GM23248 (cell line): ENCODE results near the gene MLYCD. TPM values are rescaled to one million over a fixed set of nuclear protein-coding genes. Genes with fewer than 3 reads are reported as not detected.

Experiments used
- DNase-seq: peaks from one replicate; pipeline ENCODE4 v3.0.0-alpha.2; 2015
- H2AFZ ChIP-seq: fragments of 200-600 bp; sonication (generic); 2 replicates; pipeline ENCODE4 v1.6.1; 2016; ENCODE audit warnings: antibody characterized with exemption
- H3F3A ChIP-seq: fragments of 200-600 bp; sonication (generic); 2 replicates; pipeline ENCODE4 v1.6.1; 2016; ENCODE audit warnings: mild to moderate bottlenecking, antibody characterized with exemption, mixed run types; ENCODE audit not compliant: insufficient read depth
- H3K27ac ChIP-seq: fragments of 200-600 bp; sonication (generic); 2 replicates; pipeline ENCODE4 v1.5.1; 2016; ENCODE audit warnings: mild to moderate bottlenecking
- H3K27me3 ChIP-seq: fragments of 200-600 bp; sonication (generic); replicated peaks from 2 replicates; pipeline ENCODE4 v1.6.1; 2016; ENCODE audit warnings: mild to moderate bottlenecking; ENCODE audit not compliant: insufficient read depth
- H3K36me3 ChIP-seq: fragments of 200-600 bp; sonication (generic); 2 replicates; pipeline ENCODE4 v1.6.1; 2016; ENCODE audit warnings: low read depth, mild to moderate bottlenecking
- H3K4me1 ChIP-seq: fragments of 200-600 bp; sonication (generic); 2 replicates; pipeline ENCODE4 v1.6.1; 2016; ENCODE audit warnings: mild to moderate bottlenecking; ENCODE audit not compliant: insufficient read depth
- H3K4me2 ChIP-seq: fragments of 200-600 bp; sonication (generic); one replicate; pipeline ENCODE4 v1.6.1; 2016; ENCODE audit warnings: mild to moderate bottlenecking; ENCODE audit not compliant: unreplicated experiment
- H3K4me3 ChIP-seq: fragments of 200-600 bp; sonication (generic); 2 replicates; pipeline ENCODE4 v1.5.1; 2016; ENCODE audit warnings: mild to moderate bottlenecking
- H3K79me2 ChIP-seq: fragments of 200-600 bp; sonication (generic); 2 replicates; pipeline ENCODE4 v1.6.1; 2016; ENCODE audit warnings: mild to moderate bottlenecking; ENCODE audit not compliant: insufficient read depth
- H3K9ac ChIP-seq: fragments of 200-600 bp; sonication (generic); 2 replicates; pipeline ENCODE4 v1.6.1; 2016; ENCODE audit warnings: mild to moderate bottlenecking
- H3K9me2 ChIP-seq: fragments of 200-600 bp; sonication (generic); 2 replicates; pipeline ENCODE4 v1.6.1; 2016; ENCODE audit warnings: mixed run types, mild to moderate bottlenecking, moderate library complexity; ENCODE audit not compliant: insufficient read depth
- H3K9me3 ChIP-seq: fragments of 200-600 bp; sonication (generic); one replicate; pipeline ENCODE4 v1.6.1; 2017; ENCODE audit warnings: low read depth
- H4K20me1 ChIP-seq: fragments of 200-600 bp; sonication (generic); 2 replicates; pipeline ENCODE4 v1.6.0; 2016; ENCODE audit not compliant: insufficient read depth
- EZH2 ChIP-seq: fragments of 200-600 bp; sonication (generic); IDR thresholded peaks from 2 replicates; pipeline ENCODE4 v1.6.1; 2018; ENCODE audit warnings: antibody characterized with exemption, mild to moderate bottlenecking; ENCODE audit not compliant: insufficient read depth, poor library complexity, severe bottlenecking
- EZH2phosphoT487 ChIP-seq: fragments of 200-600 bp; sonication (generic); IDR thresholded peaks from 2 replicates; pipeline ENCODE4 v1.6.1; 2018; ENCODE audit warnings: antibody characterized with exemption, moderate library complexity, mild to moderate bottlenecking, low read depth; ENCODE audit not compliant: insufficient read depth
- WGBS, 2 experiments: methylation state at CpG; one replicate each; pipeline ENCODE4 v1.1.6; 2015 to 2017; ENCODE audit warnings: low lambda C conversion rate in 2 of 2, low coverage in 1 of 2; ENCODE audit errors: missing lambda C conversion rate in 2 of 2; 5-methylcytosine and 5-hydroxymethylcytosine counted together
- in situ Hi-C: fragments of 300-500 bp; cut with MboI; formaldehyde crosslinking; loops from 2 replicates; pipeline ENCODE4 v1.15.0; 2020
- polyA plus RNA-seq: library from polyadenylated mRNA; unstranded; fragments of >200 nt; fragmentation: Nextera tagmentation; extraction: Ambion mirVana; gene quantifications from 2 replicates; pipeline ENCODE4 v1.2.1, GENCODE V29; 2016
- total RNA-seq: library from RNA; depleted of rRNA; stranded (reverse); fragments of >200 nt; shearing (Covaris generic); gene quantifications from 2 replicates; pipeline ENCODE4 v1.2.3, GENCODE V29; 2014

The MLYCD gene
- total and polyA plus RNA-seq, 2 experiments from 2014 or later, result 1.4 to 2.2 TPM

- Histone ChIP-seq H3K27ac (no peak overlapping the region), H3K4me2 (no peak overlapping the region), H3K9ac (no peak overlapping the region), H3K79me2 (no peaks in the 10 kb centered on the region), H4K20me1 (no peaks in the 10 kb centered on the region), H3K9me3 (no peaks in the 10 kb centered on the region), H2AFZ (no peak overlapping the region), H3K9me2 (no peaks in the 10 kb centered on the region), H3K27me3 (peaks cover 17% of the 10 kb centered on the region), H3K4me1 (no peaks in the 10 kb centered on the region), H3K4me3 (no peak overlapping the region), H3K36me3 (no peaks in the 10 kb centered on the region), H3F3A (no peaks in the 10 kb centered on the region)
- in situ Hi-C loops, result no loop called here
- DNase-seq, result no peak
- 82 to 84% methylated on average over 11 of the region's 11 CpGs for WGBS, 2 experiments
- TF ChIP-seq EZH2phosphoT487 (no peak), EZH2 (no peak)
Observed at GRCh38 chr16:83852774-83853173, 46.1 kb upstream of the MLYCD start.

DNA sequence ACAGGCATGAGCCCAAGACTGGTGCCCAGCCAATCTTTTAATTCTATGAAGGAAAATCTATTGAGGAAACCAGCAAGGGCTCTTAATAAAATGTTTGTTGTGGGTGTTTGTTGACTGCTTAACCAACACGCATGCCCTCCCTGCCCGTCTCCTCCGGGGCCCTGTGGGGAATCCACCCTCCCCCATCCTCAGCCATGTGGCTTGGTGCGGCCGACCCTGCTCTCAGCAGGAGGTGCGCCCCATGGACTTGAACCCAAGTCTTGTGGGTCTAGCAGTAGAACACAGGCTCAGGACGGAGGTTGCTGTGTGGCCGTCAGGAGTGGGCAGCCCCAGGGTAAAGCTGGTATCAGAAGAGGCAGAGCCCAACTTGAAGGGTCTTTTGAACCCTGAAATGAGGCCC lies 45.1 kb upstream of the MLYCD start:
- H3K36me3 ChIP-seq, result no peaks in the 10 kb centered on the region
- no peak overlapping the region for H3K4me2 ChIP-seq
- H3K9ac ChIP-seq, result no peak overlapping the region
- TF ChIP-seq EZH2 (no peak), EZH2phosphoT487 (no peak)
- DNase-seq, result no peak
- no peak overlapping the region for H3K4me3 ChIP-seq
- H3K79me2 ChIP-seq, result no peaks in the 10 kb centered on the region
- H3F3A ChIP-seq, result no peaks in the 10 kb centered on the region
- in situ Hi-C loops, result no loop called here
- H4K20me1 ChIP-seq, result no peaks in the 10 kb centered on the region
- 77 to 80% methylated on average over 8 of the region's 8 CpGs for WGBS, 2 experiments
- H2AFZ ChIP-seq, result no peak overlapping the region
- no peaks in the 10 kb centered on the region for H3K9me2 ChIP-seq
- no peak overlapping the region for H3K27ac ChIP-seq
- H3K27me3 ChIP-seq, result peaks cover 17% of the 10 kb centered on the region
- H3K4me1 ChIP-seq, result no peaks in the 10 kb centered on the region
- H3K9me3 ChIP-seq, result no peaks in the 10 kb centered on the region

- Histone ChIP-seq H3F3A (no peaks in the 10 kb centered on the region), H3K9ac (no peak overlapping the region), H3K27me3 (peaks cover 17% of the 10 kb centered on the region), H3K79me2 (no peaks in the 10 kb centered on the region), H3K4me3 (no peak overlapping the region), H3K4me2 (no peak overlapping the region), H2AFZ (no peak overlapping the region), H3K27ac (no peak overlapping the region), H3K9me2 (no peaks in the 10 kb centered on the region), H3K4me1 (no peaks in the 10 kb centered on the region), H3K36me3 (no peaks in the 10 kb centered on the region), H3K9me3 (no peaks in the 10 kb centered on the region), H4K20me1 (no peaks in the 10 kb centered on the region)
- in situ Hi-C loops, result no loop called here
- WGBS, 2 experiments, result 73 to 75% methylated on average over 9 of the region's 9 CpGs
- no peak for TF ChIP-seq EZH2phosphoT487
- TF ChIP-seq EZH2, result no peak
- no peak for DNase-seq
Observed at GRCh38 chr16:83854420-83854819, 44.5 kb upstream of the MLYCD start.

DNA sequence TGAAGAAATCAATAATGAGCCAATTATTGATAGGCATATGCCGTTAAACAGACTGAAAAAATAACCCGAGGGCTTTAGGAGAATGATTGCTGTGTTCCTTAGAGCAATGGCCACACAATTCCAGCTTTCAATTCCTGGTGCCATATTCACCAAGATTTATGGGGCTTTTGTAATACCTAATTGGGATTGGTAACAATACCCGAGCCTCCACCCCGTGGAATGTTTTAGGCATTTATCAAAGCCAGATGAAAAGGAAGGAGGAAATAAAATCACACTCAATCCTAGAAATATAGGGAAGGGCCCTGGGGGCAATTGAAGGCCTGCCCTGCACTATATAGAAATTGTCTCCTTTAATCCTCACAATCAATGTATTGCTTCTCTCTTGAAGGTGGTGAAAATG lies 42.1 kb upstream of the MLYCD start:
- Histone ChIP-seq H3K36me3 (no peaks in the 10 kb centered on the region), H3K27me3 (peaks cover 13% of the 10 kb centered on the region), H3K9me2 (no peaks in the 10 kb centered on the region), H3K4me3 (no peak overlapping the region), H3F3A (no peaks in the 10 kb centered on the region), H3K27ac (no peak overlapping the region), H3K4me1 (no peaks in the 10 kb centered on the region), H3K4me2 (no peak overlapping the region), H4K20me1 (no peaks in the 10 kb centered on the region), H3K79me2 (no peaks in the 10 kb centered on the region), H3K9ac (no peak overlapping the region), H2AFZ (no peak overlapping the region), H3K9me3 (no peaks in the 10 kb centered on the region)
- TF ChIP-seq EZH2phosphoT487 (no peak), EZH2 (no peak)
- WGBS, 2 experiments, result 26 to 27% methylated on average over 4 of the region's 4 CpGs
- no peak for DNase-seq
- in situ Hi-C loops, result no loop called here

DNA sequence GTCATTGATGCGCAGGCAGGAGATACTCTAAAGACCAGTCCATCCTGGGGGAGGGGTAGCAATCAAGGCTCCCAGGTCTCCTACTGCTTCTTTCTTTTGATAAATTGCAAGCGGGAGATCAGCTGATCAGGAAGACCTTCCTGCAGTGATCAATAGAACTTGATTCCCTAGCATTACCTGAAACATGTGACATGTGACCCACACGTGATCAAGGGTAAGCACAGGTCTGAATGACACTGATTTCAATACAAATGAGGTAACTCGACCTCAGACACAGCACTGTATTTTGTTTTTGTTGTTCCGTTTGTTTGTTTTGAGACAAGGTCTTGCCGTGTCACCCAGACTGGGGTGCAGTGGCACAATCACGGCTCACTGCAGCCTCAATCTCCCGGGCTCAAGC lies 39.6 kb upstream of the MLYCD start:
- in situ Hi-C loops, result no loop called here
- no peaks in the 10 kb centered on the region for H3K9me3 ChIP-seq
- H2AFZ ChIP-seq, result no peak overlapping the region
- no peaks in the 10 kb centered on the region for H4K20me1 ChIP-seq
- H3K4me2 ChIP-seq, result no peak overlapping the region
- H3K9me2 ChIP-seq, result no peaks in the 10 kb centered on the region
- peaks cover 9% of the 10 kb centered on the region for H3K27me3 ChIP-seq
- H3K79me2 ChIP-seq, result no peaks in the 10 kb centered on the region
- H3K9ac ChIP-seq, result no peak overlapping the region
- no peak overlapping the region for H3K4me3 ChIP-seq
- 61 to 70% methylated on average over 8 of the region's 8 CpGs for WGBS, 2 experiments
- H3K36me3 ChIP-seq, result no peaks in the 10 kb centered on the region
- no peaks in the 10 kb centered on the region for H3F3A ChIP-seq
- no peaks in the 10 kb centered on the region for H3K4me1 ChIP-seq
- no peak overlapping the region for H3K27ac ChIP-seq
- no peak for TF ChIP-seq EZH2phosphoT487
- no peak for TF ChIP-seq EZH2
- DNase-seq, result no peak
